A549 (cell line): ENCODE data around the gene SLC7A4. TPM values are rescaled to one million over a fixed set of nuclear protein-coding genes. Genes with fewer than 3 reads are reported as not detected.

Source experiments
- ATAC-seq, 2 experiments: fragments of 200-7000 bp in 1 of 2; fragments of >200 bp in 1 of 2; cut with Nextera tagmentation in 1 of 2; cut with Tn5 transposase in 1 of 2; 3 replicates each; pipeline versions ENCODE4 v1.8.0 to v1.9.1; 2018 to 2020; ENCODE audit warnings: mild to moderate bottlenecking in 1 of 2, moderate library complexity in 1 of 2
- CTCF ChIA-PET: fragments of 300-600 bp; sonication (Branson Sonifier 250); formaldehyde crosslinking; extraction: SDS; loops from one replicate; lab custom pipeline; 2021; ENCODE audit warnings: antibody characterized with exemption, inconsistent platforms; lab: Yijun Ruan, JAX
- POLR2A ChIA-PET: fragments of 350-600 bp; formaldehyde crosslinking; extraction: SDS; loops from one replicate; lab custom pipeline; 2021; ENCODE audit warnings: antibody characterized with exemption, inconsistent platforms; lab: Yijun Ruan, JAX
- DNase-seq, 2 experiments: peaks; one replicate each; pipeline versions ENCODE4 v3.0.0 to v3.0.0-alpha.2; 2011 to 2016; ENCODE audit warnings: low read depth in 1 of 2, low spot score in 1 of 2
- FAIRE-seq: peaks from 2 replicates; lab custom pipeline; 2011; peaks lifted over from hg19 to GRCh38; lab: Jason Lieb, UNC
- H3K27ac ChIP-seq, 2 experiments: fragments of >200 bp; sonication (Bioruptor Twin); formaldehyde crosslinking; 3 replicates each; pipeline ENCODE4 v1.5.1; 2016 to 2017
- H3K4me1 ChIP-seq: fragments of >200 bp; sonication (Bioruptor Twin); formaldehyde crosslinking; 3 replicates; pipeline ENCODE4 v1.6.1; 2016
- H3K4me2 ChIP-seq: fragments of >200 bp; sonication (Bioruptor Twin); formaldehyde crosslinking; 3 replicates; pipeline ENCODE4 v1.6.1; 2016
- H3K4me3 ChIP-seq: fragments of >200 bp; sonication (Bioruptor Twin); formaldehyde crosslinking; 3 replicates; pipeline ENCODE4 v1.5.1; 2016
- H3K9me3 ChIP-seq: fragments of >200 bp; sonication (Bioruptor Twin); formaldehyde crosslinking; 3 replicates; pipeline ENCODE4 v1.6.1; 2016
- BCL3 ChIP-seq: fragments of >200 bp; sonication (Bioruptor Twin); formaldehyde crosslinking; IDR thresholded peaks from 3 replicates; pipeline ENCODE4 v1.6.1; 2016
- CBX2 ChIP-seq: fragments of 200-600 bp; sonication (generic); IDR thresholded peaks from 2 replicates; pipeline ENCODE4 v1.6.1; 2016; ENCODE audit warnings: low read depth, mild to moderate bottlenecking, borderline replicate concordance
- E2F6 ChIP-seq: IDR thresholded peaks from 2 replicates; pipeline ENCODE4 v1.6.1; 2012; ENCODE audit warnings: low read depth, borderline replicate concordance
- ELK1 ChIP-seq: fragments of 150-350 bp; IDR thresholded peaks from 2 replicates; pipeline ENCODE4 v1.6.1; 2014; ENCODE audit warnings: low read depth, mild to moderate bottlenecking, low read length
- FOSL2 ChIP-seq, 2 experiments: fragments of 450-650 bp in 1 of 2; fragments of >200 bp in 1 of 2; sonication (Bioruptor Twin) in 1 of 2; formaldehyde crosslinking; IDR thresholded peaks; 2 replicates each; pipeline versions ENCODE4 v1.5.0 to v1.6.1; 2016 to 2020; ENCODE audit warnings: mild to moderate bottlenecking in 1 of 2, moderate library complexity in 1 of 2
- GATA3 ChIP-seq: IDR thresholded peaks from 2 replicates; pipeline ENCODE4 v1.6.1; 2012; ENCODE audit warnings: borderline replicate concordance
- HDAC2 ChIP-seq: fragments of 200-600 bp; sonication (generic); IDR thresholded peaks from 2 replicates; pipeline ENCODE4 v1.6.1; 2016
- HOXB13 ChIP-seq: fragments of 250-450 bp; sonication (Bioruptor Pico); IDR thresholded peaks from 2 replicates; pipeline ENCODE4 v1.5.0; 2020; ENCODE audit warnings: low read depth, mild to moderate bottlenecking, moderate library complexity
- JUN ChIP-seq, 2 experiments: fragments of >200 bp; sonication (Bioruptor Twin); formaldehyde crosslinking; IDR thresholded peaks; 2 replicates in 1 of 2; 3 replicates in 1 of 2; pipeline ENCODE4 v1.6.1; 2016 to 2017
- MAX ChIP-seq: IDR thresholded peaks from 2 replicates; pipeline ENCODE4 v1.6.1; 2012
- PHF8 ChIP-seq: fragments of 200-600 bp; sonication (generic); IDR thresholded peaks from 2 replicates; pipeline ENCODE4 v1.6.1; 2016; ENCODE audit warnings: low read depth, mild to moderate bottlenecking, antibody characterized with exemption, moderate library complexity, borderline replicate concordance
- RCOR1 ChIP-seq: fragments of 150-350 bp; IDR thresholded peaks from 2 replicates; pipeline ENCODE4 v1.6.1; 2014; ENCODE audit warnings: antibody characterized with exemption, low read length, low read depth
- REST ChIP-seq: fragments of 200-600 bp; sonication (generic); IDR thresholded peaks from 2 replicates; pipeline ENCODE4 v1.6.1; 2016; ENCODE audit warnings: antibody characterized with exemption, mild to moderate bottlenecking, moderate library complexity
- RFX5 ChIP-seq: fragments of 450-650 bp; IDR thresholded peaks from 2 replicates; pipeline ENCODE4 v1.7.1; 2014; ENCODE audit warnings: antibody characterized with exemption, mild to moderate bottlenecking, moderate library complexity
- RNF2 ChIP-seq: fragments of 200-600 bp; sonication (generic); IDR thresholded peaks from 2 replicates; pipeline ENCODE4 v1.6.1; 2016; ENCODE audit warnings: low read depth, mild to moderate bottlenecking, antibody characterized with exemption, moderate library complexity, borderline replicate concordance
- TP53 ChIP-seq: fragments of 250-450 bp; sonication (Bioruptor Pico); IDR thresholded peaks from 2 replicates; pipeline ENCODE4 v1.5.0; 2021; ENCODE audit warnings: mild to moderate bottlenecking, moderate library complexity
- USF2 ChIP-seq: fragments of 450-650 bp; IDR thresholded peaks from 2 replicates; pipeline ENCODE4 v1.6.1; 2014; ENCODE audit warnings: antibody characterized with exemption
- ZC3H11A ChIP-seq: fragments of 450-650 bp; IDR thresholded peaks from 2 replicates; pipeline ENCODE4 v1.6.1; 2014; ENCODE audit warnings: antibody characterized with exemption, mild to moderate bottlenecking
- ZFP36 ChIP-seq: fragments of 450-650 bp; IDR thresholded peaks from 2 replicates; pipeline ENCODE4 v1.6.1; 2014; ENCODE audit warnings: borderline replicate concordance; ENCODE audit not compliant: partially characterized antibody
- ZNF302 ChIP-seq: fragments of 250-450 bp; sonication (Bioruptor Pico); IDR thresholded peaks from 2 replicates; pipeline ENCODE4 v1.9.0; 2021; ENCODE audit warnings: inconsistent platforms, mild to moderate bottlenecking, moderate library complexity
- ZSCAN20 ChIP-seq: fragments of 250-450 bp; sonication (Bioruptor Pico); IDR thresholded peaks from 2 replicates; pipeline ENCODE4 v1.8.0; 2022; ENCODE audit warnings: mild to moderate bottlenecking, moderate library complexity
- WGBS: methylation state at CpG from one replicate; pipeline ENCODE4 v1.1.6; 2017; ENCODE audit errors: missing lambda C conversion rate; 5-methylcytosine and 5-hydroxymethylcytosine counted together
- polyA plus RNA-seq, 4 experiments: library from polyadenylated mRNA; depleted of rRNA in 3 of 4; stranded (reverse); fragments of >200 nt; fragmentation: RNase III in 1 of 4; extraction: RNeasy Plus Mini Kit Qiagen cat#74134 plus additional on column Dnase treatment in 1 of 4; gene quantifications; 2 replicates in 3 of 4; 3 replicates in 1 of 4; pipeline ENCODE4 v1.2.3, GENCODE V29; 2011 to 2017

Gene SLC7A4
- polyA plus RNA-seq, 2 of the 4 experiments (the other 2 are of a cell fraction) = not detected

GRCh38 chr22:21077884-21078508 is 45.6 kb upstream of the SLC7A4 start:
- TF ChIP-seq ELK1 = no peak
- no peak for TF ChIP-seq ZNF302 (CRISPR knock-in tag)
- WGBS = 79% methylated on average over 10 of the region's 16 CpGs
- ATAC-seq = no peak

GRCh38 chr22:21076912-21077625 is 44.7 kb upstream of the SLC7A4 start:
- ChIA-PET POLR2A (no interaction called here), CTCF (interaction anchor here (1.3 to 1.4 kb wide), 2 partner anchors 25 to 26 kb away, joined by 3 read pairs; no protein-coding TSS in a partner anchor)
- H3K9me3 ChIP-seq = no peaks in the 10 kb centered on the region
- DNase-seq (no peak), FAIRE-seq (no peak), ATAC-seq (no peak)
- 72% methylated on average over 15 of the region's 21 CpGs for WGBS
- H3K27ac ChIP-seq = no peak overlapping the region
- TF ChIP-seq CBX2 (no peak), RCOR1 (no peak), RNF2 (no peak), MAX (no peak), PHF8 (no peak), ZFP36 (no peak), HOXB13 (no peak), TP53 (CRISPR knock-in tag) (no peak), ZC3H11A (no peak), FOSL2 (IDR thresholded peaks at IDR 0.05) (no peak), FOSL2 (CRISPR knock-in tag; IDR thresholded peaks at IDR 0.05) (no peak), GATA3 (no peak)
- peaks cover 3% of the 10 kb centered on the region; the same call in 1 of the 3 replicates for H3K4me1 ChIP-seq
- H3K4me2 ChIP-seq = no peak overlapping the region
- no peak overlapping the region for H3K4me3 ChIP-seq

More at GRCh38 chr22:21077884-21078508, 45.6 kb upstream of the SLC7A4 start:
- POLR2A ChIA-PET = no interaction called here
- CTCF ChIA-PET = no interaction called here
- no peak for FAIRE-seq
- Histone ChIP-seq H3K4me3 (no peak overlapping the region), H3K27ac (no peak overlapping the region), H3K4me1 (peaks cover 3% of the 10 kb centered on the region; the same call in 1 of the 3 replicates), H3K9me3 (no peaks in the 10 kb centered on the region), H3K4me2 (no peak overlapping the region)
- DNase-seq = no peak

GRCh38 chr22:21075516-21076138 is 43.3 kb upstream of the SLC7A4 start:
- no peak for ATAC-seq
- CTCF ChIA-PET = interaction anchor here (0.6 to 1.4 kb wide), 2 partner anchors 25 to 27 kb away, joined by 3 to 4 read pairs; no protein-coding TSS in a partner anchor
- no peak for TF ChIP-seq JUN (IDR thresholded peaks at IDR 0.05)
- TF ChIP-seq E2F6 = no peak
- no peak for TF ChIP-seq PHF8
- TF ChIP-seq USF2 = no peak
- no peak for TF ChIP-seq ZC3H11A
- TF ChIP-seq MAX = no peak
- no peak for TF ChIP-seq RFX5
- no peak for TF ChIP-seq ZSCAN20 (CRISPR knock-in tag)
- no peak for TF ChIP-seq BCL3
- no peak for TF ChIP-seq HDAC2
- no peak for TF ChIP-seq RCOR1
- TF ChIP-seq REST = no peak

More at GRCh38 chr22:21075516-21076138, 43.3 kb upstream of the SLC7A4 start:
- H3K4me1 ChIP-seq = peaks cover 3% of the 10 kb centered on the region; the same call in 1 of the 3 replicates
- POLR2A ChIA-PET = interaction anchor here (0.7 kb wide), 1 partner anchor 31 kb away, joined by 3 read pairs; no protein-coding TSS in a partner anchor
- WGBS = 91% methylated on average over 13 of the region's 14 CpGs
- FAIRE-seq (no peak), DNase-seq (no peak)
- no peak overlapping the region for H3K27ac ChIP-seq
- no peak overlapping the region for H3K4me3 ChIP-seq
- no peak overlapping the region for H3K4me2 ChIP-seq
- no peaks in the 10 kb centered on the region for H3K9me3 ChIP-seq
